ENCODE data around the gene FCGR3B.
A peak's percentile ranks its signal among the peaks of the same experiment; 100 is the strongest.
"Not testable (repeated sequence)": the region's sequence is repeated elsewhere in the genome, so short reads cannot be mapped to it uniquely, and the experiment has no call there.

Gene FCGR3B

GRCh38 chr1:161638251-161638993 is 7.4 kb upstream of the FCGR3B start:
- not testable (repeated sequence) for DNase-seq

- DNase-seq: not testable (repeated sequence)
Measured at GRCh38 chr1:161636976-161637375, 6.0 kb upstream of the FCGR3B start.

GRCh38 chr1:161636189-161636782 is 5.3 kb upstream of the FCGR3B start:
- not testable (repeated sequence) for DNase-seq

- DNase-seq: not testable (repeated sequence)
Measured at GRCh38 chr1:161634993-161635392, 4.0 kb upstream of the FCGR3B start.

- DNase-seq: not testable (repeated sequence)
Measured at GRCh38 chr1:161630128-161630742, 741 bp downstream of the FCGR3B start.

- not testable (repeated sequence) for DNase-seq
Measured at GRCh38 chr1:161626445-161627146, 4.4 kb downstream of the FCGR3B start.

GRCh38 chr1:161624605-161625004 is 6.4 kb downstream of the FCGR3B start:
- not testable (repeated sequence) for DNase-seq

- DNase-seq: not testable (repeated sequence)
Measured at GRCh38 chr1:161623401-161624051, 7.5 kb downstream of the FCGR3B start.

- not testable (repeated sequence) for DNase-seq
Measured at GRCh38 chr1:161622054-161622453, 8.9 kb downstream of the FCGR3B start.

GRCh38 chr1:161621181-161622000 is 9.6 kb downstream of the FCGR3B start:
- DNase-seq: not testable (repeated sequence)

- DNase-seq: not testable (repeated sequence)
Measured at GRCh38 chr1:161620399-161620798, 10.6 kb downstream of the FCGR3B start.

GRCh38 chr1:161618517-161618916 is 12.5 kb downstream of the FCGR3B start:
- DNase-seq: not testable (repeated sequence)

- not testable (repeated sequence) for DNase-seq
Measured at GRCh38 chr1:161616417-161616816, 14.6 kb downstream of the FCGR3B start.

GRCh38 chr1:161613142-161613514 is 17.8 kb downstream of the FCGR3B start:
- not testable (repeated sequence) for DNase-seq

GRCh38 chr1:161612322-161613141 is 18.4 kb downstream of the FCGR3B start:
- peak; percentile 94 for DNase-seq

GRCh38 chr1:161611866-161612321 is 19.1 kb downstream of the FCGR3B start:
- DNase-seq: not testable (repeated sequence)

GRCh38 chr1:161610198-161610597 is 20.8 kb downstream of the FCGR3B start:
- DNase-seq: not testable (repeated sequence)

- not testable (repeated sequence) for DNase-seq
Measured at GRCh38 chr1:161606541-161607336, 24.2 kb downstream of the FCGR3B start.

GRCh38 chr1:161605762-161606540 is 25.0 kb downstream of the FCGR3B start:
- not testable (repeated sequence) for DNase-seq

Data from NCI-H1092 (cell line).